ENCODE results near the gene CFAP90.

The CFAP90 gene

GRCh38 chr5:7868427-7868772, 17.5 kb upstream of the CFAP90 start:
- no peak for DNase-seq (ENCODE audit: low read depth)

GRCh38 chr5:7867260-7867659, 16.3 kb upstream of the CFAP90 start:
- no peak for DNase-seq (ENCODE audit: low read depth)

GRCh38 chr5:7866196-7866595, 15.3 kb upstream of the CFAP90 start:
- no peak for DNase-seq (ENCODE audit: low read depth)

GRCh38 chr5:7857926-7858632, 7.1 kb upstream of the CFAP90 start:
- DNase-seq (ENCODE audit: low read depth), result no peak

- no peak for DNase-seq (ENCODE audit: low read depth)
Measured at GRCh38 chr5:7857361-7857760, 6.4 kb upstream of the CFAP90 start.

GRCh38 chr5:7856855-7857254, 5.9 kb upstream of the CFAP90 start:
- no peak for DNase-seq (ENCODE audit: low read depth)

GRCh38 chr5:7855611-7856010, 4.7 kb upstream of the CFAP90 start:
- DNase-seq (ENCODE audit: low read depth), result no peak

- DNase-seq (ENCODE audit: low read depth), result no peak
Measured at GRCh38 chr5:7852988-7853387, 2.1 kb upstream of the CFAP90 start.

- DNase-seq (ENCODE audit: low read depth), result no peak
Measured at GRCh38 chr5:7852542-7852941, 1.6 kb upstream of the CFAP90 start.

GRCh38 chr5:7851617-7852289, 820 bp upstream of the CFAP90 start:
- no peak for DNase-seq (ENCODE audit: low read depth)

- no peak for DNase-seq (ENCODE audit: low read depth)
Measured at GRCh38 chr5:7851240-7851592, 283 bp upstream of the CFAP90 start.

- no peak for DNase-seq (ENCODE audit: low read depth)
Measured at GRCh38 chr5:7849681-7850394, 1.1 kb downstream of the CFAP90 start.

- DNase-seq (ENCODE audit: low read depth), result no peak
Measured at GRCh38 chr5:7848296-7848695, 2.6 kb downstream of the CFAP90 start.

GRCh38 chr5:7846327-7846726, 4.6 kb downstream of the CFAP90 start:
- no peak for DNase-seq (ENCODE audit: low read depth)

- no peak for DNase-seq (ENCODE audit: low read depth)
Measured at GRCh38 chr5:7845557-7845956, 5.4 kb downstream of the CFAP90 start.

GRCh38 chr5:7844901-7845300, 6.0 kb downstream of the CFAP90 start:
- DNase-seq (ENCODE audit: low read depth), result no peak

GRCh38 chr5:7842531-7842930, 8.4 kb downstream of the CFAP90 start:
- no peak for DNase-seq (ENCODE audit: low read depth)

GRCh38 chr5:7837403-7837802, 13.5 kb downstream of the CFAP90 start:
- no peak for DNase-seq (ENCODE audit: low read depth)

- DNase-seq (ENCODE audit: low read depth), result no peak
Measured at GRCh38 chr5:7834982-7835381, 16.0 kb downstream of the CFAP90 start.

GRCh38 chr5:7828269-7828668, 22.7 kb downstream of the CFAP90 start:
- DNase-seq (ENCODE audit: low read depth), result no peak

- no peak for DNase-seq (ENCODE audit: low read depth)
Measured at GRCh38 chr5:7827610-7828009, 23.3 kb downstream of the CFAP90 start.

- no peak for DNase-seq (ENCODE audit: low read depth)
Measured at GRCh38 chr5:7825630-7826029, 25.3 kb downstream of the CFAP90 start.

- no peak for DNase-seq (ENCODE audit: low read depth)
Measured at GRCh38 chr5:7824995-7825394, 25.9 kb downstream of the CFAP90 start.

- DNase-seq (ENCODE audit: low read depth), result no peak
Measured at GRCh38 chr5:7823594-7823993, 27.3 kb downstream of the CFAP90 start.
